Duodenal mucosa (tissue), 2 donors: ENCODE measurements around the gene PLCB3.
A peak's percentile ranks its signal among the peaks of the same experiment; 100 is the strongest.

Source experiments
- H3K27ac ChIP-seq: one replicate; pipeline ENCODE4 v1.7.0; 2013; ENCODE audit warnings: low read depth, low read length
- H3K27me3 ChIP-seq, 2 donors: one replicate each; pipeline ENCODE4 v1.7.0; 2013; ENCODE audit warnings: low read length in 2 of 2, control low read depth in 1 of 2; ENCODE audit not compliant: insufficient read depth in 2 of 2, control insufficient read depth in 1 of 2
- H3K36me3 ChIP-seq, 2 donors: one replicate each; pipeline ENCODE4 v1.7.0; 2013; ENCODE audit warnings: low read length in 2 of 2, control low read depth in 1 of 2; ENCODE audit not compliant: insufficient read depth in 2 of 2, control insufficient read depth in 1 of 2
- H3K4me1 ChIP-seq, 2 donors: one replicate each; pipeline ENCODE4 v1.7.0; 2013; ENCODE audit warnings: low read length in 2 of 2, control low read depth in 1 of 2; ENCODE audit not compliant: insufficient read depth in 2 of 2, control insufficient read depth in 1 of 2
- H3K4me3 ChIP-seq, 2 donors: one replicate each; pipeline ENCODE4 v1.7.0; 2013; ENCODE audit warnings: low read length in 2 of 2, low read depth in 1 of 2
- H3K9ac ChIP-seq, 2 donors: one replicate each; pipeline ENCODE4 v1.7.0; 2013; ENCODE audit warnings: low read length in 2 of 2, low read depth in 1 of 2
- H3K9me3 ChIP-seq, 2 donors: one replicate each; pipeline ENCODE4 v1.7.0; 2013; ENCODE audit warnings: low read length in 2 of 2, control low read depth in 1 of 2; ENCODE audit not compliant: control insufficient read depth in 1 of 2

PLCB3 gene

GRCh38 chr11:64276653-64277431 lies 25.5 kb downstream of the PLCB3 start:
- Histone ChIP-seq H3K27ac (no peak overlapping the region), H3K4me3 (no peak overlapping the region), H3K4me1 (peaks cover 15 to 20% of the 10 kb centered on the region in 2 donors), H3K27me3 (no peaks in the 10 kb centered on the region), H3K36me3 (peaks cover 13 to 17% of the 10 kb centered on the region in 2 donors), H3K9ac (peak overlapping the region in 1 of 2 donors; percentile 10), H3K9me3 (no peaks in the 10 kb centered on the region)

GRCh38 chr11:64278576-64279190 lies 27.4 kb downstream of the PLCB3 start:
- Histone ChIP-seq H3K4me1 (peaks cover 14 to 15% of the 10 kb centered on the region in 2 donors), H3K9me3 (no peaks in the 10 kb centered on the region), H3K9ac (no peak overlapping the region), H3K27me3 (no peaks in the 10 kb centered on the region), H3K27ac (no peak overlapping the region), H3K36me3 (peaks cover 13 to 20% of the 10 kb centered on the region in 2 donors), H3K4me3 (no peak overlapping the region)

- H3K9me3 ChIP-seq = no peaks in the 10 kb centered on the region
- peaks cover 22 to 23% of the 10 kb centered on the region in 2 donors for H3K4me1 ChIP-seq
- H3K36me3 ChIP-seq = peaks cover 5 to 16% of the 10 kb centered on the region in 2 donors
- H3K4me3 ChIP-seq = no peak overlapping the region
- no peaks in the 10 kb centered on the region for H3K27me3 ChIP-seq
- H3K27ac ChIP-seq = no peak overlapping the region
- no peak overlapping the region for H3K9ac ChIP-seq
Observed at GRCh38 chr11:64281957-64282770, 30.8 kb downstream of the PLCB3 start.

- Histone ChIP-seq H3K27ac (no peak overlapping the region), H3K9ac (peak overlapping the region in 1 of 2 donors; percentile 98), H3K4me1 (peaks cover 20 to 23% of the 10 kb centered on the region in 2 donors), H3K36me3 (peaks cover 5 to 16% of the 10 kb centered on the region in 2 donors), H3K4me3 (no peak overlapping the region), H3K27me3 (no peaks in the 10 kb centered on the region), H3K9me3 (no peaks in the 10 kb centered on the region)
Observed at GRCh38 chr11:64283092-64283491, 31.8 kb downstream of the PLCB3 start.

GRCh38 chr11:64284048-64284961 lies 33.0 kb downstream of the PLCB3 start, which contains the start of gene BAD:
BAD (minus strand) TSS chr11:64284665; CDS start chr11:64284368, 297 bp downstream.
- no peaks in the 10 kb centered on the region for H3K27me3 ChIP-seq
- H3K4me3 ChIP-seq = peak within 1 kb of the TSS; percentile 87 to 91
- H3K9me3 ChIP-seq = no peaks in the 10 kb centered on the region
- peaks cover 0 to 7% of the 10 kb centered on the region in 2 donors for H3K36me3 ChIP-seq
- H3K27ac ChIP-seq = peak within 1 kb of the TSS; percentile 97
- peaks cover 20 to 23% of the 10 kb centered on the region in 2 donors for H3K4me1 ChIP-seq
- H3K9ac ChIP-seq = peak within 1 kb of the TSS; percentile 98 to 100

- peaks cover 0 to 2% of the 10 kb centered on the region in 2 donors for H3K27me3 ChIP-seq
- H3K9me3 ChIP-seq = no peaks in the 10 kb centered on the region
- H3K27ac ChIP-seq = peak within 1 kb of the TSS; percentile 97
- peaks cover 20 to 23% of the 10 kb centered on the region in 2 donors for H3K4me1 ChIP-seq
- H3K4me3 ChIP-seq = peak within 1 kb of the TSS; percentile 87 to 91
- peaks cover 0 to 7% of the 10 kb centered on the region in 2 donors for H3K36me3 ChIP-seq
- peak within 1 kb of the TSS; percentile 80 to 88 for H3K9ac ChIP-seq
Observed at GRCh38 chr11:64284962-64285884, 33.9 kb downstream of the PLCB3 start, which contains the start of gene GPR137. GPR137 (plus strand) TSS chr11:64285848; CDS start chr11:64286525, 677 bp downstream.

- peak overlapping the region; percentile 97 for H3K27ac ChIP-seq
- H3K9ac ChIP-seq = peak overlapping the region; percentile 60 to 88
- peaks cover 0 to 7% of the 10 kb centered on the region in 2 donors for H3K36me3 ChIP-seq
- peaks cover 7 to 12% of the 10 kb centered on the region in 2 donors for H3K27me3 ChIP-seq
- H3K4me3 ChIP-seq = peak overlapping the region; percentile 66 to 91
- H3K9me3 ChIP-seq = no peaks in the 10 kb centered on the region
- H3K4me1 ChIP-seq = peaks cover 20 to 23% of the 10 kb centered on the region in 2 donors
Observed at GRCh38 chr11:64285885-64286800, 34.8 kb downstream of the PLCB3 start.

- peaks cover 20 to 23% of the 10 kb centered on the region in 2 donors for H3K4me1 ChIP-seq
- H3K4me3 ChIP-seq = no peak overlapping the region
- H3K27me3 ChIP-seq = peaks cover 10 to 16% of the 10 kb centered on the region in 2 donors
- peaks cover 0 to 4% of the 10 kb centered on the region in 2 donors for H3K36me3 ChIP-seq
- peak overlapping the region in 1 of 2 donors; percentile 88 for H3K9ac ChIP-seq
- H3K9me3 ChIP-seq = no peaks in the 10 kb centered on the region
- no peak overlapping the region for H3K27ac ChIP-seq
Observed at GRCh38 chr11:64286801-64287159, 35.5 kb downstream of the PLCB3 start.
